ENCODE measurements around the gene MGAT3. TPM values are rescaled to one million over a fixed set of nuclear protein-coding genes. Genes with fewer than 3 reads are reported as not detected.

The MGAT3 gene
- total and polyA plus RNA-seq, 2 of the 13 experiments (the other 11 are each of a cell fraction or from before 2014, with no cell fraction given), result 0.11 to 0.15 TPM

- TF ChIP-seq UBTF (CRISPR knock-in tag; IDR thresholded peaks at IDR 0.05) (peak; percentile 67; the same call in 1 of the 2 replicates), KLF13 (CRISPR knock-in tag; IDR thresholded peaks at IDR 0.05) (0 out of 2 replicates have a peak, but pooled peaks have one; percentile 27), SSRP1 (CRISPR knock-in tag; IDR thresholded peaks at IDR 0.05) (no peak), ZBTB44 (CRISPR knock-in tag; IDR thresholded peaks at IDR 0.05) (0 out of 2 replicates have a peak, but pooled peaks have one; percentile 65), ELK4 (CRISPR knock-in tag; IDR thresholded peaks at IDR 0.05; ENCODE audit: borderline replicate concordance) (no peak), ZFYVE20 (CRISPR knock-in tag; IDR thresholded peaks at IDR 0.05; ENCODE audit: borderline replicate concordance, low read depth) (no peak), SYNCRIP (IDR thresholded peaks at IDR 0.05; ENCODE audit: insufficient read depth, low read depth, low read length) (no peak), MAF1 (CRISPR knock-in tag; IDR thresholded peaks at IDR 0.05; ENCODE audit: borderline replicate concordance) (peak; percentile 38; the same call in 1 of the 2 replicates), POLR2G (IDR thresholded peaks at IDR 0.05; ENCODE audit: low read depth, low read length) (peak; percentile 80), SP2 (CRISPR knock-in tag; IDR thresholded peaks at IDR 0.05) (peak; percentile 76), SOX6 (IDR thresholded peaks at IDR 0.05) (no peak), SOX6 (CRISPR knock-in tag; IDR thresholded peaks at IDR 0.05) (peak; percentile 8; the same call in 1 of the 2 replicates), NBN (conservative IDR thresholded peaks at IDR 0.05) (no peak), ZNF557 (CRISPR knock-in tag; IDR thresholded peaks at IDR 0.05) (no peak), SNRNP70 (IDR thresholded peaks at IDR 0.05; ENCODE audit: low read depth, low read length) (no peak), TBX2 (CRISPR knock-in tag; IDR thresholded peaks at IDR 0.05; ENCODE audit: borderline replicate concordance) (peak; percentile 62; the same call in 1 of the 2 replicates), RBAK (CRISPR knock-in tag; IDR thresholded peaks at IDR 0.05) (no peak), ATF5 (CRISPR knock-in tag; IDR thresholded peaks at IDR 0.05; ENCODE audit: low read depth) (peak; percentile 91; the same call in 1 of the 2 replicates)
- TF ChIP-seq, protein P1, sequence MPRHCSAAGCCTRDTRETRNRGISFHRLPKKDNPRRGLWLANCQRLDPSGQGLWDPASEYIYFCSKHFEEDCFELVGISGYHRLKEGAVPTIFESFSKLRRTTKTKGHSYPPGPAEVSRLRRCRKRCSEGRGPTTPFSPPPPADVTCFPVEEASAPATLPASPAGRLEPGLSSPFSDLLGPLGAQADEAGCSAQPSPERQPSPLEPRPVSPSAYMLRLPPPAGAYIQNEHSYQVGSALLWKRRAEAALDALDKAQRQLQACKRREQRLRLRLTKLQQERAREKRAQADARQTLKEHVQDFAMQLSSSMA (CRISPR knock-in tag; IDR thresholded peaks at IDR 0.05), result no peak
- TF ChIP-seq, protein P2, sequence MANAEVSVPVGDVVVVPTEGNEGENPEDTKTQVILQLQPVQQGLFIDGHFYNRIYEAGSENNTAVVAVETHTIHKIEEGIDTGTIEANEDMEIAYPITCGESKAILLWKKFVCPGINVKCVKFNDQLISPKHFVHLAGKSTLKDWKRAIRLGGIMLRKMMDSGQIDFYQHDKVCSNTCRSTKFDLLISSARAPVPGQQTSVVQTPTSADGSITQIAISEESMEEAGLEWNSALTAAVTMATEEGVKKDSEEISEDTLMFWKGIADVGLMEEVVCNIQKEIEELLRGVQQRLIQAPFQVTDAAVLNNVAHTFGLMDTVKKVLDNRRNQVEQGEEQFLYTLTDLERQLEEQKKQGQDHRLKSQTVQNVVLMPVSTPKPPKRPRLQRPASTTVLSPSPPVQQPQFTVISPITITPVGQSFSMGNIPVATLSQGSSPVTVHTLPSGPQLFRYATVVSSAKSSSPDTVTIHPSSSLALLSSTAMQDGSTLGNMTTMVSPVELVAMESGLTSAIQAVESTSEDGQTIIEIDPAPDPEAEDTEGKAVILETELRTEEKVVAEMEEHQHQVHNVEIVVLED (CRISPR knock-in tag; IDR thresholded peaks at IDR 0.05; ENCODE audit: borderline replicate concordance), result peak; percentile 73
These were observed 45.4 kb downstream of the MGAT3 start, which contains the start of gene MIEF1 (continued) for GRCh38 chr22:39502109-39502788.
